Stimulated activated effector memory CD8-positive, alpha-beta T cell treated with anti-CD3 and anti-CD28 coated beads, Interleukin-12 subunit alpha, Interleukin-12 subunit beta, amount 100 ng/mL, for 72 hours (primary cell): ENCODE data around the gene KIAA0040.

Source experiments
- ATAC-seq: fragments of 150-1000 bp; cut with Tn5 transposase; 2 replicates; pipeline ENCODE4 v1.10.0; 2021
- DNase-seq, 2 donors: peaks; one replicate each; pipeline ENCODE4 v3.0.0; 2021 to 2022; ENCODE audit warnings: low spot score in 2 of 2
- H3K27ac Mint-ChIP-seq: one replicate; pipeline ENCODE4 v1.8.0; 2022; ENCODE audit warnings: mild to moderate bottlenecking, mixed read lengths
- H3K36me3 Mint-ChIP-seq: one replicate; pipeline ENCODE4 v1.8.0; 2022; ENCODE audit warnings: mild to moderate bottlenecking, mixed read lengths
- H3K4me1 Mint-ChIP-seq: one replicate; pipeline ENCODE4 v1.8.0; 2022; ENCODE audit warnings: mixed read lengths
- H3K4me3 Mint-ChIP-seq: one replicate; pipeline ENCODE4 v1.8.0; 2022; ENCODE audit warnings: mild to moderate bottlenecking, mixed read lengths
- H3K9me3 Mint-ChIP-seq: one replicate; pipeline ENCODE4 v1.8.0; 2022; ENCODE audit warnings: mixed read lengths

KIAA0040 gene

DNA sequence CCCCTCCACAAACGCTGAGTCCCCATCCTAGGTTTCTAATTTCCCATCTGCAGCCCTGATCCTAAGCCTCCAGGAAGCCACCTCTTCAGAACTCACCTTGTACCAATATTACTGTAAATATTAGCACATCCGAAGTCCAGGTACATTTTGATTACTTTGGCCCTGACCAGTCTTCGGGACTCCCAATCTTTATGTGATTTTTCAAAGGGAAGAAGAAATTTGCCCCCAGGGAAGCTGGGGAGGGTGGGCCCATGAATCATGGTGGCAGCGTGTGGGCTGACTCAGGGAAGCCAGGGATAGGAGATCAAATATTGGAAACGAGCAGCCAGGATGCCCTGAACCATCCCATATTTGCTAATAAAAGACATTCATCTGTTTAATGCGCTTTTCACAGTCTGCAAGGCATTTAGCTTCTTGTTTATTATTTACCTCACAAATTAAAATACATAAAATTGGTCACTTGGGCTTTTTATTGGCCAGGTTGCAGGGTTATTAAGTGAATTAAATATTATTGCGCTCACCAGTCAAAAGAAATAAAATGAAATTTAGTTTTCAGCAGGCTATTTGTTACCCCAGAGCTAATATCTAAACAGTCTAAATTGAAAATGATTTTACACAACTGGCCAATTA lies 46.6 kb downstream of the KIAA0040 start:
- H3K27ac Mint-ChIP-seq: no peak overlapping the region
- no peaks in the 10 kb centered on the region for H3K36me3 Mint-ChIP-seq
- DNase-seq (no peak), ATAC-seq (no peak)
- H3K9me3 Mint-ChIP-seq: no peaks in the 10 kb centered on the region
- H3K4me3 Mint-ChIP-seq: no peak overlapping the region
- peaks cover 5% of the 10 kb centered on the region for H3K4me1 Mint-ChIP-seq

DNA sequence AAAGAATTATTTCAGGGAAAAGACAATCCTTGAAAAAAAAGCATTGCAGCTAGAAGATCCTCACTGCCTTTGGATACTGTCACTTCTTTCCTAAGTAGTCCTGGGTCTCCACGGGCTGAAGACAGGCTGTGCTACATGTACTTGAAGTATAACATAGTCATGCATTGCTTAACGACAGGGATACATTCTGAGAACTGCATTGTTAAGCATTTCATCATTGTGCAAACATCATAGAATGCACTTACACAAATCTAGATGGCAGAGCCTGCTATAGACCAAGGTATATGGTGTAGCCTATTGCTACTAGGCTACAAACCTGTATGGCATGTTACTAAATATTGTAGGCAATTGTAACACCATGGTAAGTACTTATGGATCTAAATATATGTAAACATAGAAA lies 54.0 kb downstream of the KIAA0040 start:
- no peak for DNase-seq
- Mint-ChIP-seq H3K4me1 (no peaks in the 10 kb centered on the region), H3K27ac (no peak overlapping the region), H3K4me3 (no peak overlapping the region), H3K36me3 (no peaks in the 10 kb centered on the region), H3K9me3 (no peaks in the 10 kb centered on the region)
- ATAC-seq: no peak

DNA sequence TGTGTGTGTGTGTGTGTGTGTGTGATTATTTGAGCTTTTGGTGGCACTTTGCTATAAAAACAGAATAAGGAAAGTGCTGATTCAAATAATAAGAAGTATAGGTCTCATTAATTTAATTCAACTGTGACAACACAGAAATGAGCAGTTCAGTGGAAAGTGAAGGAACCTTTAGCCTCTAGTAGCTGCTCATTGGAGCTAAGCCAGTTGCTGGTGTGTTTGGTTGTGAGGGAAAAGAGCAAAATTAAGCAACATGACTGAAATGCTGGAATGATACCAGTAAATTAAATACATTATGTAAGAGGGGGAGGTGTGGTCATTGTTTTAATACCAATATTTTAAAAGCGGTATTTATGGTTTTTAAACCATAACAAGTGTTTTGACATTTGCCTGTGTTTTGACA lies 55.2 kb downstream of the KIAA0040 start:
- no peaks in the 10 kb centered on the region for H3K4me1 Mint-ChIP-seq
- no peaks in the 10 kb centered on the region for H3K36me3 Mint-ChIP-seq
- DNase-seq (no peak), ATAC-seq (no peak)
- no peak overlapping the region for H3K4me3 Mint-ChIP-seq
- no peaks in the 10 kb centered on the region for H3K9me3 Mint-ChIP-seq
- no peak overlapping the region for H3K27ac Mint-ChIP-seq

DNA sequence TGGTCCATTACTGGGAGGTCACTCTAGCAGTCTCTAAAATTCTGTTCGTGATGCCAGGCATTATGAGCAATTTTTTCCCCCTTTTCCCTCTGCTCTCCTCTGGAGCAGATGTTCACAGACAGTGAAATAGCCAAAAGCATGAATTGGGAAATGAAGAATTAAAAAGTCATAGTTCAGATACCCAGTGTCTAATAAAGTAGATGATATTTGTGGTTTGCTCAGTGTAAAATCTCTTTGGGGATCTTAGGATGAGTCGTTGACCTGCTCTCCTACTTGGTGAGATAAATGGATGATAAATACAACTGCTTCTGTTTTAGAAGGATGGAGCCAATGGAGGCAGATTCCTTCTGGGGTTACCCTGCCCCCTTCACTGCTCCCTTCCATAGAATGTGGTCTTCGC lies 56.3 kb downstream of the KIAA0040 start:
- Mint-ChIP-seq H3K27ac (no peak overlapping the region), H3K4me1 (no peaks in the 10 kb centered on the region), H3K9me3 (no peaks in the 10 kb centered on the region), H3K4me3 (no peak overlapping the region), H3K36me3 (no peaks in the 10 kb centered on the region)
- ATAC-seq: no peak
- DNase-seq: no peak

DNA sequence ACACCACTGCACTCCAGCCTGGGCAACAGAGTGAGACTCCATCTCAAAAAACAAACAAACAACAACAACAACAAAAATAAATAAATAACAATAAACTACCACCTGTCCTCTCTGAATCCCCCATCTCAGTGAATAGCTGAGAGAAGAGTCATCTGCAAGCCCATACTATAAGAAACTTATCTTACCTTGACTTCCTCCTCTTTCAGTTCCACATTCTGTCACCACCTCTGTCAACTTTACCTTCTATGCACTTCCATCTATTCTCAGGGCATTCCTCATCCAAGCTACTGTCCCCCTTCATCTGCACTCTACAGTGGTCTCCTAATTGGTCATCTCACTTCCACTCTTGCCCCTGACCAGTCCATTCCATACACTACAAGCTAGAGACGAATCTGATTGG lies 58.1 kb downstream of the KIAA0040 start:
- Mint-ChIP-seq H3K9me3 (no peaks in the 10 kb centered on the region), H3K36me3 (no peaks in the 10 kb centered on the region), H3K27ac (no peak overlapping the region), H3K4me1 (no peaks in the 10 kb centered on the region), H3K4me3 (no peak overlapping the region)
- ATAC-seq (no peak), DNase-seq (no peak)

DNA sequence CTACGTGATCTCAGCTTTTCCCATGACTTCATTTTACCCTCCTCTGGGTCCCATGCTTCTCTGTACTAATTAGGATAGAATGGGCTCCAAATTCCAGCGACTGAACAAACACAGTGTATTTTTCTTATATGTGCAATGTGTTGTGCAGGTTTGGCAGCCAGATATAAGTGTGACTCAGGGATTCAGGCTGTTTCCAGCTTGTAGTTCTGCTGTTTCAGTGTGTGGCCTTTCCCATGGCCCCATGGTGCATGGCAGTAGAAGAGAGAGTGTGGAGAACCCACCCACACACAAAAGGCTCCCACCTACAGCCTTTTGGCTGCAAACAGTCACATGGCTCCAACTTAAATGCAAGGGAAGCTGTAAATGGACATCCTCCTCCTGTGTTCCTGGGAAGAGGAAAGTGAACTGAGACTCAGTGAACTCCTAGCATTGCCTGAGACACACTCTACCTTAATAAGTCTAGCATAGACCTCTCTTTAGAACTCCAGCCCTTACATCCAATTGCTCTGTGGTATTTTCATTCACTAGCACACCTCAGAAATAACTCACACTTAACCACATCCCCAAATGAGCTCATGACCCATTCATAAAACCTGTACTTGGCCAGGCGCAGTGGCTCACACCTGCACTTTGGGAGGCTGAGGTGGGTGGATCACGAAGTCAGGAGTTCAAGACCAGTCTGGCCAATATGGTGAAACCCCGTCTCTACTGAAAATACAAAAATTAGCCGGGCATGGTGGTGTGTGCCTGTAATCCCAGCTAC lies 58.7 kb downstream of the KIAA0040 start:
- DNase-seq (no peak), ATAC-seq (peak; percentile 58)
- no peaks in the 10 kb centered on the region for H3K9me3 Mint-ChIP-seq
- H3K4me1 Mint-ChIP-seq: no peaks in the 10 kb centered on the region
- H3K27ac Mint-ChIP-seq: no peak overlapping the region
- H3K4me3 Mint-ChIP-seq: no peak overlapping the region
- H3K36me3 Mint-ChIP-seq: no peaks in the 10 kb centered on the region

DNA sequence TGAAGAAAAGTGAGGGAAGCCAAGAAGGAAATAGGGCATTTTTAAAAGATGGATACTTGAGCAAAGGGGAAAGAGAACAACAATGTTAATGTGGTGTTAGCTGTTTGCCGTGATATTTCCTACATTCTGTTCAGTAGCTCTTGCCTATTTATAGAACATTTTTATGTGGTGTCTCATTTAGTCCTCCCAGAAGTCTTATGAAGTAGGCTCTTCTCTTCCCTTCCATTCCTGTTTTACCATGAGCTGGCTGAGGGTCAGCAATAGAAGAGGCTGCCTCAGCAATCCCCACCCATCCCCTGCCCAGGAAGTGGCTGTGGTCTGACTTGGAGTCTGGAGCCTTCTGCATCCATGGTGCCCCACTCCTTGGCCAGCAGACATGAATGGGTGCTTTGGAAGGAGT lies 60.1 kb downstream of the KIAA0040 start:
- H3K27ac Mint-ChIP-seq: no peak overlapping the region

DNA sequence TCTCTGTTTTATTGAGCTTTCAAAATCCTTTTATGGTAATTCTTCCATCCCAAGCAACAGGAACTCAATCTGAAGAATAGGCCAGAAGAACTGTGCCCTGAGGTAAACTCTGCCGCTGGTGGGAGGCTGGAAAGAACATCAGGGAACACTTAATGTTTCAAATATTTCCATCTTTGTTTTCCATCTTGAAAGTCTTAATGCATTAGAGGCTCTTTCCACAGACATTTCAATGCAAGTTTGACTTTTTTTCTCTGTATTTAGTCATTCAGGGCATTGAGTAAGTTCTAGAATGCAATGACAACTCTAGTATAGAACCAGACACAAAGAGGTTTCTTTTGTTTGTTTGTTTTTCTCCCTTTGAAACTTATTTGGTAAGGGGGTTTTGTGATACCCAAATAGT lies 61.5 kb downstream of the KIAA0040 start:
- no peak for ATAC-seq
- Mint-ChIP-seq H3K4me1 (no peaks in the 10 kb centered on the region), H3K9me3 (no peaks in the 10 kb centered on the region), H3K27ac (no peak overlapping the region), H3K4me3 (no peak overlapping the region), H3K36me3 (no peaks in the 10 kb centered on the region)
- no peak for DNase-seq

More for the DNA sequence above, 60.1 kb downstream of the KIAA0040 start:
- H3K9me3 Mint-ChIP-seq: no peaks in the 10 kb centered on the region
- no peaks in the 10 kb centered on the region for H3K36me3 Mint-ChIP-seq
- no peak for ATAC-seq
- no peaks in the 10 kb centered on the region for H3K4me1 Mint-ChIP-seq
- H3K4me3 Mint-ChIP-seq: no peak overlapping the region
- DNase-seq: no peak

DNA sequence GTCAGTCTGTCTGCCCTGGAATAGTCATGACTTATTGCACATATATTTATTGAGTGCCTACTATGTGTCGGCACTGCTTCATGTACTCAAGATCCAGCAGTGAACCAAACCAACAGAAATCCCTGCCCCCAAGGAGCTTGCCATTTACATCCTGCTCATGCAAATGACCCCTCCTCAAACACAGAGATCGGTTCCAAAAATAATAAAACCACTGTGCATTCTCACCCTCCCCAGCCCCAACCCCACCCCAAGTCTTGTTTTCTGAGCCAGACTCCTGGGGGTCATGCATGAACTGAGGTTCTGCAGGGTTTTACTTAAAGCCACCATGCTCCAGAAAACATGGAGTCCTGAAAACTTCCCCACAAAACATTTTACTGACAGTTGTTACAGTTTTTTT lies 61.9 kb downstream of the KIAA0040 start:
- H3K9me3 Mint-ChIP-seq: no peaks in the 10 kb centered on the region
- no peaks in the 10 kb centered on the region for H3K4me1 Mint-ChIP-seq
- H3K36me3 Mint-ChIP-seq: no peaks in the 10 kb centered on the region
- DNase-seq: no peak
- no peak for ATAC-seq
- H3K4me3 Mint-ChIP-seq: no peak overlapping the region
- H3K27ac Mint-ChIP-seq: no peak overlapping the region

DNA sequence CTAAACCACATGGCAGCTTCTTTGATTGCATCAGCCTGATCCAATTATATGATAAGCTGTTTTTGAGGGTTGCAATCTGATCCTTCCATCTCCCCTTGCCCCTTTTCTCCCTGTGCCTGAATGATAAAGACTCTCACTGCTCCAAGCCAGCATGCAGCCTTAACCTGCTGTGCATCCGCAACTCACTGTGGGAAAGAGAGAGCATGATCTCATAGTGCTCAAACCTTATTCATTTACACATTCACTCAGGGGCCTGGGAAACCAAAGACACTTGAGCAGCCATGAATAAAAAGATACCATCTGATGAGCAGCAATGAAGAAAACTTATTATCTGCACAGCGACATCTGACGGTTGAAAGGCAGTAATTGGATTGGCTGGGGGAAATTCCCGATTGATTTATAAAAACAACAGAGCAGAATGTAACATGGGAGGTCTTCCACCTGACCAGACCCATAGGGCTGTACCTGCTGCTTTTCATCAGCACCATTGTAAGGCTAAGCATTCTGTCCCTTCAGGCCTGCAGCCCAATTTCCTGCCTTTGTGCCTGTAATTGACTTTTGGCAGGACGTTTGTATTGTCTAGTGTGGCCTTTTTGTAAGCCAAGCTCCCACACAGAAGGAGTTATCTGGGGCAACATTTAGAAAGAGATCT lies 62.5 kb downstream of the KIAA0040 start:
- ATAC-seq (no peak), DNase-seq (no peak)
- H3K4me3 Mint-ChIP-seq: no peak overlapping the region
- H3K9me3 Mint-ChIP-seq: no peaks in the 10 kb centered on the region
- H3K36me3 Mint-ChIP-seq: no peaks in the 10 kb centered on the region
- H3K27ac Mint-ChIP-seq: no peak overlapping the region
- no peaks in the 10 kb centered on the region for H3K4me1 Mint-ChIP-seq

DNA sequence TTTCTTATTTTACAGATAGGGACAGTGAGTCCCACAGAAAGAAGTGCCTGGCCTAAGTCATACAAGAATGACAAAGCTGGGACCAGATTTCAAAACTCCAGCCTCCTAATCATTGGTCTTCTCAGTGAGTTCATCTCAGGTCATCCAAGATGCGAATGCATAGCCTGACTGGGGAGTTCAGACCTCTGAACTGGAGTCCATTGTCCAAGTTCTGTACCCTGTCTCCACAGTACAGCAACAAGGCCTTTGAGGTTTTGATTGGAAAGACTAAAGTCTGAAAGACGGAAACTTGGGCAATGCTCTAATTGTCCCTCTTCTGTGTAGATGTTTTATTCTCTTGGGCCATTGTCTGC lies 63.0 kb downstream of the KIAA0040 start:
- no peaks in the 10 kb centered on the region for H3K9me3 Mint-ChIP-seq
- DNase-seq (no peak), ATAC-seq (no peak)
- H3K36me3 Mint-ChIP-seq: no peaks in the 10 kb centered on the region
- H3K27ac Mint-ChIP-seq: no peak overlapping the region
- H3K4me3 Mint-ChIP-seq: no peak overlapping the region
- no peaks in the 10 kb centered on the region for H3K4me1 Mint-ChIP-seq

DNA sequence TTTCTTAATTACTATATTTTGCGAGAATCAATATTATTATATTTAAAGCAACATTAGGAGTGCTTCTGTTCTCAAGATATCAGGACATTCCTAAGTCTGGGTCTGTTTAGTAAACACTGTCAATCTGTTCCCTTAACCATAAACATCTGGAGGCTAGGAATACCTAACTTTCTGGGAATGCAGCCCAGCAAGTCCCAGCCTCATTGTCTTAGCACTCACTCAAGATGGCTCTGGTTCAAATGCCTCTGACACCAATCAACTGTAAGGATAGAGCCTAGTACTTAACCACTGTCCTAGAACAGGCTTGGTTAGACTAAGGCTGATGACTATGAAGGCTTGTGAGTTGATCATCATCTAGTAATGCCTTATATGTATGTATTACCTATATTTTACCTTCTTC lies 63.4 kb downstream of the KIAA0040 start:
- no peak for DNase-seq
- H3K4me3 Mint-ChIP-seq: no peak overlapping the region
- no peak overlapping the region for H3K27ac Mint-ChIP-seq
- no peak for ATAC-seq
- no peaks in the 10 kb centered on the region for H3K9me3 Mint-ChIP-seq
- H3K36me3 Mint-ChIP-seq: no peaks in the 10 kb centered on the region
- H3K4me1 Mint-ChIP-seq: no peaks in the 10 kb centered on the region

DNA sequence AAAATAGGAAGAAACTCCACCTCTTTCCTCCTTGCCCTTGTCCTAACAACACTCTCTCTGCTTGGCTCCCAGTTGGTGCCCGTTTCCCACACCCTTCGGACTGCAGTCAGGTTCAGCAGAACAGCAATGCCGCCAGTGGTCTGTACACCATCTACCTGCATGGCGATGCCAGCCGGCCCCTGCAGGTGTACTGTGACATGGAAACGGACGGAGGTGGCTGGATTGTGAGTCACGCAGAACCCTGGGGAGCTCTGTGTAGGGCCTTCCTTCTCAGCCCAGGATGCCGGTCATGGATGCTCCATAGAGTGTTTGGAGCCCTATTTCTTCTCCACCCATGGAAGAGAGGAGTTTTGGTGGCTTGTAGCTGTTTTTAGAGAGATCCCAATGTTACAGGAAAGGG lies 64.1 kb downstream of the KIAA0040 start:
- Mint-ChIP-seq H3K36me3 (no peaks in the 10 kb centered on the region), H3K4me3 (no peak overlapping the region), H3K4me1 (no peaks in the 10 kb centered on the region), H3K9me3 (no peaks in the 10 kb centered on the region), H3K27ac (no peak overlapping the region)
- DNase-seq (no peak), ATAC-seq (no peak)

DNA sequence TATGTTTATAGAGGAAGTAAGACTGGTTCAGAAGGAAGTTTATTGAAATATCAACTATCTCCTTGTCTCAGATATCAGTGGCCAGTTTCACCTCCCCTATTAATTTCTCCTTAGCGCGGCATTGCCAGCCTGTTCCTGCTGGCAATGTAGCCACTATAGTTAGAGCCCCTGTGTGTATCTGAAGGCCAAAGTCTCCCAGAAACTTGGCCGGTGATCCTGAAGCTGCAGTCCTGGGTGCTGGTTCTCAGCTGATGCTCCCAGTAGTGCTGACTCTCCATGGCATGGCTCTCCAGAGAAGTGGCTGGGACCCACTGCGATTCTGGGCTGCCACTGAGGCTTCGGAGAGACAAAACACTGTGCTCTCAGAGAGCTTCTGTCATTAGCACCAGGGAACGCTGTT lies 65.0 kb downstream of the KIAA0040 start:
- no peaks in the 10 kb centered on the region for H3K4me1 Mint-ChIP-seq
- ATAC-seq (no peak), DNase-seq (no peak)
- H3K36me3 Mint-ChIP-seq: no peaks in the 10 kb centered on the region
- no peaks in the 10 kb centered on the region for H3K9me3 Mint-ChIP-seq
- no peak overlapping the region for H3K27ac Mint-ChIP-seq
- no peak overlapping the region for H3K4me3 Mint-ChIP-seq

DNA sequence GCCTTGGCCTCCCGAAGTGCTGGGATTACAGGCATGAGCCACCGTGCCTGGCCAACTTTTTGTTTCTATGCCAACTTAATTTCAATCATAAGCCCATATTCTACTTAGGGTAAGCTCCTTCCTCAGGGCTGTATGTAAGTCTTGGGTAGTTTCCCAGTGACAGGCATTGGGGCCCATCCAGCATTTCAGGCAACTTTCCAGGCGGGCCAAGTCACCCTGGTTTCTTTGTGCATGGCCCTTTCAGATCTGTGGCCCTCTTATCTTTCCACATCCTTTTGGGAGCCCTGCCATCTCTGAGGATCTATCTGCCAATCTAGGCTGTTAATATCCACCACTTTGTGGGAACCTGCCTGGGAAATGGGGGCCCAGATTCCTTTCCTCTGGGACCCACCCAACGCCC lies 66.2 kb downstream of the KIAA0040 start:
- Mint-ChIP-seq H3K27ac (no peak overlapping the region), H3K4me1 (no peaks in the 10 kb centered on the region), H3K4me3 (no peak overlapping the region), H3K9me3 (no peaks in the 10 kb centered on the region), H3K36me3 (no peaks in the 10 kb centered on the region)
- DNase-seq (no peak), ATAC-seq (no peak)

DNA sequence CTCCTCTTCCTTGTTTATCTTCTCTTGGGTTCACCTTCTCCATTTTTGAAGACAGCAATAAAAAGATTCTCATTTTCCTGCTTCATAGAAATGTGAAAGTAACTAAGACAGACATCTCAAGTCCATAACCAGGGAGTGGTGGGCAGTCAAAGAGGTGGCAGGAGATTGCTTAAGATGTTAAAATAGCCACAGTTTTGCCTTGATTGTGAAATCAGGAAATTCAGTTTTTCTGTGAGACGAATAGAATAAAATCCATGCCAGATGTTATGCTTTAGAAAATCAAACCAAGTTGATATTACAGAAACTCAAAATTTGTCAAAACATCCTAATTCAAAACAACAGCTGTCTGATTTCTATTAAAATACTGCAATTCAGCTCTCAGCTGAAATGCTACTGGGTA lies 67.7 kb downstream of the KIAA0040 start:
- no peaks in the 10 kb centered on the region for H3K36me3 Mint-ChIP-seq
- no peaks in the 10 kb centered on the region for H3K9me3 Mint-ChIP-seq
- no peaks in the 10 kb centered on the region for H3K4me1 Mint-ChIP-seq
- H3K4me3 Mint-ChIP-seq: no peak overlapping the region
- ATAC-seq (no peak), DNase-seq (no peak)
- no peak overlapping the region for H3K27ac Mint-ChIP-seq
